ENCODE results near the gene FAM171A1.
A peak's percentile ranks its signal among the peaks of the same experiment; 100 is the strongest.

FAM171A1 gene

DNA sequence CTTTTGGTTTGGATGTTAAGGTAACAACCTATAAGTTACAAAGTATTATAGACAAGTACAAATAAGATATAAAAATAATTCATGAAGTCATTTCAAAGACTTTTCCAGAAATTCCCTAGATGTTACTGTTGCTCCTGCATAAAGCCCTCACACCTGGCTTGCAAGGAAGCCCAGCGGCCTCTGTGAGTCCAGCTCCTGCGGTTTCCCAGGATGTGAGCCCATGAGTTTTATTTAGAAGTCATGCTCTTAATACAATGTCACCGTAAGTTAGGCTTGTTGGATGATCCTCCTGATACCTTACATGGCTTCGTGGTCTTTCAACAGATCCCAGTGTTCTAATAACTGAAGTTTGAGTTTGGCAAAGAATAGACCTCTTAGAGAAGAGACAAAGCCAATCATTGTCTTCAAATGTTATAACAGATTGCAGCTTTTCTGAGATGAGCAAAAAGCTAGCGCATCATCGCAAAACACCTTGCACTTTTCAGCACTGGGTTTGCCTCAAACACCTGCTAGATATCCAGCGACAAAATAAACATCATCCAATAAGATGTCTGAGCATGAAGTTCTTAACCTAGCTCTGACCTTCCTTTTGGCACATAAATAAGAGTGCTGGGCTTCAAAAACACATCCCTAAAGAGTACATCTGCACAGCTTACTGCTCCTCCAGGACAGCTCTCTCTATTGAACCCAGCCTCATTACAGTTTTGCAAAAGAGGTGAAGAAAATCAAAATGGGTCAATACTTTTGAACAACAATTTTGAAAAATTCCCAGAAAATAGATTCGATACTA, 3.6 kb downstream of the FAM171A1 start:
- no peaks in the 10 kb centered on the region; the same call in 1 of the 2 replicates for H4K20me1 ChIP-seq (ENCODE audit: insufficient read depth)
- peak overlapping the region; percentile 64 for H3K4me2 ChIP-seq
- H3K79me2 ChIP-seq (ENCODE audit: insufficient read depth, low read depth): peaks cover 78% of the 10 kb centered on the region

DNA sequence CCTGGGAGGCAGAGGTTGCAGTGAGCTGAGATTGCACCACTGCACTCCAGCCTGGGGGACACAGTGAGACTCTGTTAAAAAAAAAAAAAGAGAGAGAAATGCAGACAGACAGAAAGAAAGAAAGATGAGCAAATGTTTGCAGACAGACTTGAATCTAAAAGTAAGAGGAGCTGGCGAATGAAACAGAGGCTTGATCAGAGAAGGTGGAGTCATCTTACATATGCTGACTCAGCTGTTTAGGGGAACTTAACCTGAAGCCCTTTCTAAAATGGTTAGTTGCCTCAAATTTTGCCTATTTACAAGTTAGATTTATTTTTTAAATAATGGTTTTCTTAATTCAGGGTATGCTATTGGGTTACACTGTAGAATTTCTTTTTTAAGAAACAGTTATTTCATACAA, 5.4 kb downstream of the FAM171A1 start:
- Histone ChIP-seq H3K79me2 (ENCODE audit: insufficient read depth, low read depth) (peaks cover 96% of the 10 kb centered on the region), H4K20me1 (ENCODE audit: insufficient read depth) (no peaks in the 10 kb centered on the region; the same call in 1 of the 2 replicates)
- TF ChIP-seq, protein P1, sequence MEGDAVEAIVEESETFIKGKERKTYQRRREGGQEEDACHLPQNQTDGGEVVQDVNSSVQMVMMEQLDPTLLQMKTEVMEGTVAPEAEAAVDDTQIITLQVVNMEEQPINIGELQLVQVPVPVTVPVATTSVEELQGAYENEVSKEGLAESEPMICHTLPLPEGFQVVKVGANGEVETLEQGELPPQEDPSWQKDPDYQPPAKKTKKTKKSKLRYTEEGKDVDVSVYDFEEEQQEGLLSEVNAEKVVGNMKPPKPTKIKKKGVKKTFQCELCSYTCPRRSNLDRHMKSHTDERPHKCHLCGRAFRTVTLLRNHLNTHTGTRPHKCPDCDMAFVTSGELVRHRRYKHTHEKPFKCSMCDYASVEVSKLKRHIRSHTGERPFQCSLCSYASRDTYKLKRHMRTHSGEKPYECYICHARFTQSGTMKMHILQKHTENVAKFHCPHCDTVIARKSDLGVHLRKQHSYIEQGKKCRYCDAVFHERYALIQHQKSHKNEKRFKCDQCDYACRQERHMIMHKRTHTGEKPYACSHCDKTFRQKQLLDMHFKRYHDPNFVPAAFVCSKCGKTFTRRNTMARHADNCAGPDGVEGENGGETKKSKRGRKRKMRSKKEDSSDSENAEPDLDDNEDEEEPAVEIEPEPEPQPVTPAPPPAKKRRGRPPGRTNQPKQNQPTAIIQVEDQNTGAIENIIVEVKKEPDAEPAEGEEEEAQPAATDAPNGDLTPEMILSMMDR (conservative IDR thresholded peaks at IDR 0.05; ENCODE audit: low read depth, low read length): no peak

More for the DNA sequence above, 3.6 kb downstream of the FAM171A1 start:
- no peak overlapping the region for H3K4me3 ChIP-seq (IDR thresholded peaks at IDR 0.05; ENCODE audit: insufficient read depth, low read depth, low read length)
- H3K4me1 ChIP-seq (ENCODE audit: low read depth, poor library complexity, severe bottlenecking): peaks cover 76% of the 10 kb centered on the region
- no peaks in the 10 kb centered on the region for H3K36me3 ChIP-seq (ENCODE audit: insufficient read depth)
- H2AFZ ChIP-seq (ENCODE audit: low read depth): no peak overlapping the region
- TF ChIP-seq, protein P1 (conservative IDR thresholded peaks at IDR 0.05; ENCODE audit: low read depth, low read length): no peak
- H3K27me3 ChIP-seq (ENCODE audit: insufficient read depth, low read depth): no peaks in the 10 kb centered on the region
- H3K9ac ChIP-seq: no peak overlapping the region
- H3K27ac ChIP-seq: no peak overlapping the region

DNA sequence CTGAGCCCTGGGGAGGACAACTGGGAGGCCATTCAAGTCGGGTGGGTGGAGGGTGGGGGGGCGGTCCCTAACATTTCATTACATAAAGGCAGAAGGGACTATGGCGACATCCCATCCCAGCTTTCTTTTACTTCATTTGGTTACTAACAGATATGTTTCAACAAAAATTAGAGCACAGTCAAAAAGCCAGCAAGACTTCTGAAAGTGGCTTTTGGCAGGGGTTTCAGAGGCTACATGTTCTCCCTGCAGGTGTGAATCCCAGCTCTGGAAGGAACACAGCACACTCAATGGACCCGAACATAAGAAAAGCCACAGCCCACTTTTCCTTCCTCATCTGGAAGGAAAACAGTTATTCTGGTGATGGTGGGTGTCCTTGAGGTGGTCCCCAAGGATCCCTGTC, 7.1 kb downstream of the FAM171A1 start:
- peak overlapping the region; percentile 17; the same call in 1 of the 2 replicates for H3K4me2 ChIP-seq
- H4K20me1 ChIP-seq (ENCODE audit: insufficient read depth): peaks cover 4% of the 10 kb centered on the region; the same call in 1 of the 2 replicates
- H2AFZ ChIP-seq (ENCODE audit: low read depth): no peak overlapping the region
- no peak overlapping the region for H3K27ac ChIP-seq
- no peaks in the 10 kb centered on the region for H3K27me3 ChIP-seq (ENCODE audit: insufficient read depth, low read depth)
- TF ChIP-seq, protein P1 (conservative IDR thresholded peaks at IDR 0.05; ENCODE audit: low read depth, low read length): no peak
- H3K4me1 ChIP-seq (ENCODE audit: low read depth, poor library complexity, severe bottlenecking): peaks cover 85% of the 10 kb centered on the region
- H3K9ac ChIP-seq: no peak overlapping the region
- no peak overlapping the region for H3K4me3 ChIP-seq (IDR thresholded peaks at IDR 0.05; ENCODE audit: insufficient read depth, low read depth, low read length)
- H3K36me3 ChIP-seq (ENCODE audit: insufficient read depth): no peaks in the 10 kb centered on the region
- H3K79me2 ChIP-seq (ENCODE audit: insufficient read depth, low read depth): peaks cover 100% of the 10 kb centered on the region

More for the DNA sequence above, 5.4 kb downstream of the FAM171A1 start:
- no peaks in the 10 kb centered on the region for H3K27me3 ChIP-seq (ENCODE audit: insufficient read depth, low read depth)
- H3K4me2 ChIP-seq: no peak overlapping the region
- no peak overlapping the region for H3K9ac ChIP-seq
- no peaks in the 10 kb centered on the region for H3K36me3 ChIP-seq (ENCODE audit: insufficient read depth)
- H3K4me1 ChIP-seq (ENCODE audit: low read depth, poor library complexity, severe bottlenecking): peaks cover 82% of the 10 kb centered on the region
- H3K4me3 ChIP-seq (IDR thresholded peaks at IDR 0.05; ENCODE audit: insufficient read depth, low read depth, low read length): no peak overlapping the region
- no peak overlapping the region for H2AFZ ChIP-seq (ENCODE audit: low read depth)
- no peak overlapping the region for H3K27ac ChIP-seq

DNA sequence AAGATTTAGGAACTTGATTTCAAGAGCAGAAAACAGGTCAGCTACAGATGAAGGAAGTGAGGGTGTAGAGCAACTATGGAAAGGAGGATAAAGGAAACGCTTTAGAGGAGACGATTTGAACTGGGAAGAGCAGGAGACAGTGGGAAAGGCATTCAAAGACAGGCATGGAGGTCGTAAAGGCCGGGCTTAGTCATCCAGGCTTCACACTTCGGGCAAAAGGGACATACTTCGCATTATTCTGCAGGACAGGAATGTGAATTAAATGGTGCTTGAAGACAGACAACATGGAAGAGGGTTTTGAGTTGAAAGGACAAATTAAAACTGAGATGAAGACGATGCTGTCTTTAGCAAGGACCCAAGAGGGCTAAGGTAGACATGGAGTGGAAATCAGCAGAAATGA, 8.1 kb downstream of the FAM171A1 start:
- H3K36me3 ChIP-seq (ENCODE audit: insufficient read depth): no peaks in the 10 kb centered on the region
- no peak overlapping the region for H3K4me2 ChIP-seq
- H3K79me2 ChIP-seq (ENCODE audit: insufficient read depth, low read depth): peaks cover 99% of the 10 kb centered on the region
- H3K9ac ChIP-seq: no peak overlapping the region
- peaks cover 75% of the 10 kb centered on the region for H3K4me1 ChIP-seq (ENCODE audit: low read depth, poor library complexity, severe bottlenecking)
- TF ChIP-seq, protein P1 (conservative IDR thresholded peaks at IDR 0.05; ENCODE audit: low read depth, low read length): no peak
- no peak overlapping the region for H2AFZ ChIP-seq (ENCODE audit: low read depth)
- no peak overlapping the region for H3K4me3 ChIP-seq (IDR thresholded peaks at IDR 0.05; ENCODE audit: insufficient read depth, low read depth, low read length)
- no peaks in the 10 kb centered on the region for H3K27me3 ChIP-seq (ENCODE audit: insufficient read depth, low read depth)
- peaks cover 4% of the 10 kb centered on the region; the same call in 1 of the 2 replicates for H4K20me1 ChIP-seq (ENCODE audit: insufficient read depth)
- H3K27ac ChIP-seq: no peak overlapping the region

All from KMS-11 (cell line).